Measurements from ENCODE around the gene PAMR1. TPM values are rescaled to one million over a fixed set of nuclear protein-coding genes. Genes with fewer than 3 reads are reported as not detected.

Gene PAMR1
- total RNA-seq, 4 donors from 2014 or later, result 4.0 to 13.5 (median 10.4) TPM

GRCh38 chr11:35402751-35403660 lies 122.4 kb downstream of the PAMR1 start:
- no peak for DNase-seq
- no peak for TF ChIP-seq EP300 (IDR thresholded peaks at IDR 0.05; ENCODE audit: low read depth)
- TF ChIP-seq CTCF (IDR thresholded peaks at IDR 0.05), result no peak
- no peak for TF ChIP-seq POLR2AphosphoS5 (IDR thresholded peaks at IDR 0.05)
- no peak for TF ChIP-seq POLR2A (IDR thresholded peaks at IDR 0.05)
- WGBS, 2 donors (ENCODE audit: low coverage in 1 of 2), result 68 to 78% methylated on average over 7 to 9 of the region's 9 CpGs
- Histone ChIP-seq H3K4me3 (no peak overlapping the region), H3K36me3 (no peaks in the 10 kb centered on the region), H3K9me3 (no peaks in the 10 kb centered on the region), H3K4me1 (peaks cover 0 to 3% (median 0%) of the 10 kb centered on the region in 4 donors), H3K27ac (no peak overlapping the region), H3K27me3 (no peaks in the 10 kb centered on the region)
- intact Hi-C loops (cut with DNase I; ENCODE audit: low total_unique reads), result no loop called here
- in situ Hi-C loops (cut with MboI; ENCODE audit: low pct_ligation_motif_present in 1 of 4, low pct_unique_long_range_greater_than_20kb in 1 of 4, low sequenced_read_pairs in 3 of 4), result loop anchor here in 2 of 4 donors (10.0 to 25.0 kb wide), 2 partner anchors 816 to 818 kb away; no protein-coding TSS in a partner anchor

GRCh38 chr11:35398881-35399280 lies 126.5 kb downstream of the PAMR1 start:
- intact Hi-C loops (cut with DNase I; ENCODE audit: low total_unique reads) (loop anchor here (10.0 kb wide), 1 partner anchor 814 kb away; no protein-coding TSS in a partner anchor), in situ Hi-C loops (cut with MboI; ENCODE audit: low pct_ligation_motif_present in 1 of 4, low pct_unique_long_range_greater_than_20kb in 1 of 4, low sequenced_read_pairs in 3 of 4) (loop anchor here in 2 of 4 donors (10.0 to 25.0 kb wide), 2 partner anchors 404 to 812 kb away; no protein-coding TSS in a partner anchor)
- Histone ChIP-seq H3K9me3 (no peaks in the 10 kb centered on the region), H3K4me1 (no peaks in the 10 kb centered on the region), H3K4me3 (no peak overlapping the region), H3K27ac (no peak overlapping the region), H3K27me3 (no peaks in the 10 kb centered on the region), H3K36me3 (no peaks in the 10 kb centered on the region)
- TF ChIP-seq POLR2AphosphoS5 (IDR thresholded peaks at IDR 0.05), result no peak
- TF ChIP-seq POLR2A (IDR thresholded peaks at IDR 0.05), result no peak
- TF ChIP-seq EP300 (IDR thresholded peaks at IDR 0.05; ENCODE audit: low read depth), result no peak
- TF ChIP-seq CTCF (IDR thresholded peaks at IDR 0.05), result no peak
- no peak for DNase-seq
- WGBS, 2 donors (ENCODE audit: low coverage in 1 of 2), result 57% methylated on average over 1 of the region's 1 CpG

- peaks cover 5 to 21% (median 13%) of the 10 kb centered on the region in 4 donors for H3K4me1 ChIP-seq
- DNase-seq, result no peak
- no peaks in the 10 kb centered on the region for H3K9me3 ChIP-seq
- 57 to 90% methylated on average over 1 to 5 of the region's 5 CpGs for WGBS, 2 donors (ENCODE audit: low coverage in 1 of 2)
- intact Hi-C loops (cut with DNase I; ENCODE audit: low total_unique reads), result loop anchor here (5.0 to 10.0 kb wide), 2 partner anchors 473 to 810 kb away; no protein-coding TSS in a partner anchor
- no peaks in the 10 kb centered on the region for H3K27me3 ChIP-seq
- no peaks in the 10 kb centered on the region for H3K36me3 ChIP-seq
- in situ Hi-C loops (cut with MboI; ENCODE audit: low pct_ligation_motif_present in 1 of 4, low pct_unique_long_range_greater_than_20kb in 1 of 4, low sequenced_read_pairs in 3 of 4), result loop anchor here in 3 of 4 donors (5.0 to 25.0 kb wide), 4 partner anchors 400 to 808 kb away; no protein-coding TSS in a partner anchor
- no peak overlapping the region for H3K27ac ChIP-seq
- H3K4me3 ChIP-seq, result no peak overlapping the region
- no peak for TF ChIP-seq EP300 (IDR thresholded peaks at IDR 0.05; ENCODE audit: low read depth)
- no peak for TF ChIP-seq POLR2A (IDR thresholded peaks at IDR 0.05)
- no peak for TF ChIP-seq POLR2AphosphoS5 (IDR thresholded peaks at IDR 0.05)
- TF ChIP-seq CTCF (IDR thresholded peaks at IDR 0.05), result no peak
Observed at GRCh38 chr11:35394941-35395340, 130.5 kb downstream of the PAMR1 start.

- DNase-seq, result no peak
- intact Hi-C loops (cut with DNase I; ENCODE audit: low total_unique reads) (loop anchor here (5.0 to 10.0 kb wide), 2 partner anchors 471 to 808 kb away; no protein-coding TSS in a partner anchor), in situ Hi-C loops (cut with MboI; ENCODE audit: low pct_ligation_motif_present in 1 of 4, low pct_unique_long_range_greater_than_20kb in 1 of 4, low sequenced_read_pairs in 3 of 4) (loop anchor here in 3 of 4 donors (5.0 to 25.0 kb wide), 4 partner anchors 398 to 806 kb away; no protein-coding TSS in a partner anchor)
- no peak overlapping the region for H3K27ac ChIP-seq
- peaks cover 5 to 25% (median 13%) of the 10 kb centered on the region in 4 donors for H3K4me1 ChIP-seq
- no peaks in the 10 kb centered on the region for H3K27me3 ChIP-seq
- TF ChIP-seq CTCF (IDR thresholded peaks at IDR 0.05) (no peak), POLR2AphosphoS5 (IDR thresholded peaks at IDR 0.05) (no peak), POLR2A (IDR thresholded peaks at IDR 0.05) (no peak), EP300 (IDR thresholded peaks at IDR 0.05; ENCODE audit: low read depth) (no peak)
- H3K36me3 ChIP-seq, result no peaks in the 10 kb centered on the region
- H3K4me3 ChIP-seq, result no peak overlapping the region
- 61% methylated on average over 4 of the region's 4 CpGs; no CpG with 5 or more reads in 1 of the 2 donors for WGBS, 2 donors (ENCODE audit: low coverage in 1 of 2)
- no peaks in the 10 kb centered on the region for H3K9me3 ChIP-seq
Observed at GRCh38 chr11:35393098-35393497, 132.3 kb downstream of the PAMR1 start.
